GM13976 (cell line): ENCODE data around the gene RNASE11.
"Not testable (repeated sequence)": the region's sequence is repeated elsewhere in the genome, so short reads cannot be mapped to it uniquely, and the experiment has no call there.

Experiments
- DNase-seq: peaks from one replicate; pipeline ENCODE4 v3.0.0; 2012; ENCODE audit warnings: low spot score
- CTCF ChIP-seq: IDR thresholded peaks from 2 replicates; pipeline ENCODE4 v1.5.1; 2012; ENCODE audit warnings: borderline replicate concordance, mild to moderate bottlenecking; ENCODE audit not compliant: insufficient read depth; ENCODE audit errors: extremely low read depth, missing control alignments, control extremely low read depth
- in situ Hi-C: fragments of 300-500 bp; cut with MboI; formaldehyde crosslinking; loops from one replicate; pipeline ENCODE4 v1.12.0; 2022; ENCODE audit warnings: low sequenced_read_pairs, mixed read lengths, inconsistent platforms; ENCODE audit not compliant: unreplicated experiment

Gene RNASE11

DNA sequence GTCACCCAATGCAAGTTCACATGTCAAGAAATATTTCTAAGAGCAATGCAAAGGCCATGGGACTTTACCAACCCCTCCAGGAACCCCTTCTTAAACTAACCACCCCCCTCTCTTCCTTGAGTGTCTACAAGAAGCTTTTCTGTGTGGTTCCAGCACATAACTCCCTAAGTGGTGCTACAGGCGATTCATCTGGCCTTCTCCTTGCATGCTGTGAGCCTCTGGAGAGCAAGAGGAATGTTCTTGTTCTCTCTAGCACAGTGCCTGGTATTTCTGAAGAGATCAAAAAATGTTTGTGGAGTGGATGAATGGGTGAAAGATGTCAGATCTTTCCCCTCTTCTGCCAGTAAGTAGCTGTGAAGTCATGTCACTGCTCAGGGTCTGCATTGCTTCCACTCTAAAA is 9.3 kb upstream of the RNASE11 start:
- in situ Hi-C loops = no loop called here
- no peak for TF ChIP-seq CTCF
- no peak for DNase-seq

DNA sequence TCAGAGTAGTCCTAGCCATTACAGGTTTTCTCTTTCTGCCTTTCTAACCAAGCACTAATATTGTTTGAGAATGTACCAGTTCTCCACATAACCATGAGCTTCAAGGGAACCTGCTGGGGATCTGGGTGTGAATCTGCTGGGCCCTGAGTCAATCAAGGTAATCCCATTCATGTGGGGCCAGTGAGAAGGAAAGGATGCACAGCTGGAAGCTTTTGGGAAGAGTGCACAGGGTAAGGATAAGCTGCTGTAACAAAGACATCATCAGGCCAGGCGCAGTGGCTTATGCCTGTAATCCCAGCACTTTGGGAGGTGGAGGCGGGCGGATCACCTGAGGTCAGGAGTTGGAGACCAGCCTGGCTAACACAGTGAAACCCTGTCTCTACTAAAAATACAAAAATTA is 7.9 kb upstream of the RNASE11 start:
- in situ Hi-C loops, DNase-seq: not testable (repeated sequence)

GRCh38 chr14:20592574-20592973 is 4.8 kb upstream of the RNASE11 start:
- in situ Hi-C loops = no loop called here
- TF ChIP-seq CTCF = no peak

DNA sequence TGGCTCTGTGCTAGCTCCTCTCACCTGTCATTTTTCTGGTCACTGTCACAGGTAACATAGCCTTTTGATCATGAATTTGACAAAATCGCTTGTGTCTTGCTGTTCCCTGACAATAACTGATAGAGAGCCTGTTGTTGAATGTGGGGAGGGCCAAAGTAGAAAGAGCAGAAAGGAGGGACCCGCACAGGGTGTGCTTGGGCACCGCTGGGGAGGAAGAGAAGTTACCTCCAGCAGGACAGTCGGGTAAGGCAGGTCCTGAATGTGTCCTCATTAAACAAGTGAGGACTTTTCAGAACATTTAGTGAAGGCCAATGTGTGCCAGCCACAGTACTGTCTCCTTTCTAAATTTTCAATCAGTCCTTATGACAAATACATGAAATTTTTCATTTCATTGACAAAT is 3.4 kb upstream of the RNASE11 start, which contains the start of gene RNASE12:
TSS of gene RNASE12 (minus strand) at position 142 of the 400 bp plus-strand sequence. CDS start 653 bp downstream, outside the sequence.
- DNase-seq = no peak
- in situ Hi-C loops = no loop called here
- TF ChIP-seq CTCF = no peak

More at GRCh38 chr14:20592574-20592973, 4.8 kb upstream of the RNASE11 start:
- no peak for DNase-seq

GRCh38 chr14:20583908-20584307 is 3.9 kb downstream of the RNASE11 start:
- no peak for TF ChIP-seq CTCF
- in situ Hi-C loops = no loop called here
- no peak for DNase-seq

- in situ Hi-C loops = no loop called here
- no peak for DNase-seq
- no peak for TF ChIP-seq CTCF
Observed at GRCh38 chr14:20583142-20583541, 4.7 kb downstream of the RNASE11 start.

DNA sequence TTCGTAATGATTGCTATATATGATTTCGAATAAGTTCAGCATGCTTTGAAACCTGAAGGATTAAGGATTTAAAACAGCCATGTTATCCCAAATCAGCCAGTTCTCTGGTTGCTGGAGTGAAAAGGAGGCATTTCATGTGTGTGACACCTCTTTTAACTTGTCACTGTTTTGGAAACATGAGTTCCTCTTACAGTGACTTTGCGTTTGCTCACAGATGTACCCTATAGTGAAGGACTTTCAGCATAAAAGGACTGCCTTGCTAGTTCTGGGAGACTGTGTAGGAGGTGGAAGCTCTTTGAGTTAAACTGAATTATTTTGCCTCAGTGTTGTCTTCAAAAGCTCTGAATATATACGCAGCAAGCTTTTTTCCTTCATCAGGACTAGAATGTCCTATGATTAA is 7.6 kb downstream of the RNASE11 start:
- in situ Hi-C loops = no loop called here
- no peak for TF ChIP-seq CTCF
- DNase-seq = no peak
